Myocyte (in vitro differentiated cells): ENCODE measurements around the gene ELAC1. TPM values are rescaled to one million over a fixed set of nuclear protein-coding genes. Genes with fewer than 3 reads are reported as not detected.

Source experiments
- DNase-seq: peaks from one replicate; pipeline ENCODE4 v3.0.0-alpha.2; 2012; ENCODE audit warnings: low read depth
- total RNA-seq: library from RNA; depleted of rRNA; stranded (reverse); fragments of >200 nt; gene quantifications from 2 replicates; pipeline ENCODE4 v1.2.3, GENCODE V29; 2014

ELAC1 gene
- total RNA-seq, 1 donor from 2014 or later: 3.2 TPM

DNA sequence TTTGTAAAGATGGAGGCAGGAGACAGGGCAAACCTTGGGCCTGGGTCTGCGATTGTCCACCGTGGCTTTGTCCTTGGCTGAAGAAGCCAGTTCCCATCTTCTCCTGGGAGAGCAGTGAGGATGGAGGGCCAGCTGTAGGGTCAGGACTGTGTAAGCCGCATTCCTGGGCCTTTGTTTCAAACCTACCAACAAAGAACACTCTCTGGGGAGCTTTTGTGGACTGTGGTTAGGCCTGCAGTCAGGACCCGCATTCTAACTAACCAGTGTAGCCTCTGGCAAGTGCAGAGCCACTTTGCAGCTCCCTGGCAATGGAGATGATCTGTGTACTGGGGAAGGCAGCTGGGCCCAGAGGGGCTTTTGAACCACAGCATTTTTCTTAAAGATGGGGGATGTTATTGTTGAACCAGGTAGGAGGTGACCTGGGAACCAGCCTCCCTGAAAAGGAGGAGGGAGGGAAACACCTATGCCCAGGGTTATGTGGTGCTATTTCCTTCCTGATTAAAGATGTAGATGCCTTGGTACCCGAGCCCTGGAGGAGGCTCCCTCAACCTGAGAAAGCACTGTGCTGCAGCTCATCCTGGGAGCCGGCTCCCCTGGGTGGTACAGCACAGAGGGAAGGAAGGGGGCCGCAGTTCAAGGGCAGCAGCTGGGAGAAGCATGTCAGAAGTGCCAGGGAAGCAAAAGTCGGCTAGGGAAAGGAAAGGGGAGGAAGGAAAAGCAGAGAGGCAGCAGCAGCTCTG lies 49.5 kb downstream of the ELAC1 start:
- peak; percentile 87 for DNase-seq

DNA sequence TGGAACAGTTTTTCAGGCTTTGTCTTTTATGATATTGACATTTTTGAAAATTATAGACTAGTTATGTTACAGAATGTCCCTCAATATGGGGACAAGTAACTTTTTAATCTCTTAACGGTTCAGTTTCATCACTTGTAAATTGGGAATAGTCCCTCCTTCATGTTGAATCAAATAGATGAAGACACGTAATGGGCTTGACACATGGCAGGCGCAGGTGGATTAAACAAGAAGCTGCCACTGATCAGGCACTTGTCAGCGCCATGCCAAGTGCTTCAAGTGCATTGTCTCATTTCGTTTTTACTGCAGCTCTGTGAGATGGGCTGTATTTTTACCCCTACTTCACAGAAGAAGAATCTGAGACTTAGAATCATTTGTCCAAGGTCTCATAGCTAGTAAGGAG lies 52.7 kb downstream of the ELAC1 start:
- DNase-seq: no peak

DNA sequence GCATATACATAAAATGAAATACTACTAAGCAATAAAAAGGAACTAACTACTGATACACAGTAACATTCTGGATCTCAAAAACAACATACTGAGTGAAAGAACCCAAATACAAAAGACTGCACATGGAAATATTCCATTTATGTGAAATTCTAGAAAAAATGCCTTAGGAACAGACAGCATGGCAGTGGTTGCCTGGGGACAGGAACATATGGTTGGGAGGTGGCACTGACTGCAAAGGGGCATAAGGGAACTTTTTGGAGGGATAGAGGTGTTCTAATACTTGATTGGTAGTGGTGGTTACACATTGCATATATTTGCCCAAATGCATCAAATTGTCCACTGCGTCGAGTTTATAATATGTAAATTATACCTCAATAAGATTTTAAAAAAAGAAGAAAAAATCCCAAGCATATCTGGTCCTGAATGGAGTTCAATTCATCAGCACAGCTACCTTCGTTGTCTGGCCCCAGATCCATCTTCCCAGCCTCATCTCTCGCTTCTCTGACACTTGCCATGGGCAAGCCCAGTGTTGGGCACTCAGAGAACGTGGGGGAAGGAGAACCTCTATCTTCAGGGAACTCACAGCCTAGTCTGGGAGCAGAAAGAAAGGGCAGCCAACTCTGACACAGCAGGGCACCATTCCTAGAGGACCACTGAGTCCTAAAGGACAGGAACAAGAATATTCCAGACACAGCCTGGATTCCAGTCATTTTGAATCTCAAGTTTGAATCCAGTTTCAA lies 53.6 kb downstream of the ELAC1 start:
- no peak for DNase-seq

DNA sequence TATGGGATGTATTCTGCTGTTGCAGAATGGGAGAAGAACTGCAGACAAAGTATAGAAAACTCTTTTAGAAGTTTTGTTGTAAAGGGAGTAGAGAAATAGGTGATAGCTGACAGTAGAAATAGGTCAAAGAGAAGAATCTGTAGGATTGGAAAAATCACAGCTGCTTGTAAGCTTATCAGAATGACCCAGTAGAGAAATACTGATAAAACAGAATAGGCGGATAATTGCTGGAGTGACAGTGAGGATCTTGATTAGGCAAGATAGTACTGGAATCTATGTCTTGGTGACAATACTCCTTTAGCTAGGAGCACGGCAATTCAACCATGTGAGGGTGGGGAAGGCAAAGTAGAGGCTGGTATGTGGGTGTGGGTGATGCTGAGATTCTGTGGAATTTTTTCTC lies 57.7 kb downstream of the ELAC1 start:
- no peak for DNase-seq

DNA sequence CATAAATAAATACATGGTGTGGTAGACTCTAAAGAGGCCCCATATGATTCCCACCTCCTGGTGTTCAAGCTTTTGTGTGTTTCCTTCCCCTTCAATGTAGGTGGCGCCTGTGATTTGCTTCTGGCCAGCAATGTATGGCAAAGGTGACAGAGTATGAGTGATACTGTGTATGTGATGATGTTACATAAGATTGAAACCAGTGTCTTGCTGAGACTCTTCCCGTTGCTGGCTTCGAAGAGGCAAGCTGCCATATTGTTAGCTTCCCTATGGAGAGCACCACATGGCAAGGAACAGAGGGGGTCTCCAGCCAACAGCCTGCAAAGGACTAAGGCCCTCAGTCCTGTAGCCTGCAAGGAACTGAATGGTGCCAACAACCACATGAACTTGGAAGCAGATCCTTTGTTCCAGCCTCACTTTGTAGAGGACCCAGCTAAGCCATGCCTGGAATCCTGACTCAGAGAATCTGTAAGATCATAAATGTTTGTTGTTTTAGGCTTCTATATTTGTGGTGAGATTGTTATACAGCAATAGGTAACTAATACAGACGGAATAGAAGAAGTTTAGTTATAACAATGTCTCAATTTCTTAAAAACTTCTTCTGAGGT lies 60.5 kb downstream of the ELAC1 start:
- no peak for DNase-seq

DNA sequence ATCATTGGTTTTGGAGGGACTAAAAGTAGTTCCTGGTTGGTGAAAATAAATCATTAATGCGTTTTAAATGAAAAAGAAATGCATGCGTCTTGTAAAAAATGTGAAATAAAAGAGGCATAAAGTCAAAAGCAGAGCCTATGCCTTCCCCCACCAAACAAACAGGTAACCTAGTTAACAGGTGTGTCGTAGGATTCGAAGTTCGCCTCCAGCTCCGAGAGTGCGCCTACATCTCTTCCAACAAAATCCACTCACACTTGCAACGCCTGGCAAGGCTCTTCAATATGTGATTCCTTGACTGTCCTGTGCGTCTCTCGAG lies 61.5 kb downstream of the ELAC1 start:
- no peak for DNase-seq

DNA sequence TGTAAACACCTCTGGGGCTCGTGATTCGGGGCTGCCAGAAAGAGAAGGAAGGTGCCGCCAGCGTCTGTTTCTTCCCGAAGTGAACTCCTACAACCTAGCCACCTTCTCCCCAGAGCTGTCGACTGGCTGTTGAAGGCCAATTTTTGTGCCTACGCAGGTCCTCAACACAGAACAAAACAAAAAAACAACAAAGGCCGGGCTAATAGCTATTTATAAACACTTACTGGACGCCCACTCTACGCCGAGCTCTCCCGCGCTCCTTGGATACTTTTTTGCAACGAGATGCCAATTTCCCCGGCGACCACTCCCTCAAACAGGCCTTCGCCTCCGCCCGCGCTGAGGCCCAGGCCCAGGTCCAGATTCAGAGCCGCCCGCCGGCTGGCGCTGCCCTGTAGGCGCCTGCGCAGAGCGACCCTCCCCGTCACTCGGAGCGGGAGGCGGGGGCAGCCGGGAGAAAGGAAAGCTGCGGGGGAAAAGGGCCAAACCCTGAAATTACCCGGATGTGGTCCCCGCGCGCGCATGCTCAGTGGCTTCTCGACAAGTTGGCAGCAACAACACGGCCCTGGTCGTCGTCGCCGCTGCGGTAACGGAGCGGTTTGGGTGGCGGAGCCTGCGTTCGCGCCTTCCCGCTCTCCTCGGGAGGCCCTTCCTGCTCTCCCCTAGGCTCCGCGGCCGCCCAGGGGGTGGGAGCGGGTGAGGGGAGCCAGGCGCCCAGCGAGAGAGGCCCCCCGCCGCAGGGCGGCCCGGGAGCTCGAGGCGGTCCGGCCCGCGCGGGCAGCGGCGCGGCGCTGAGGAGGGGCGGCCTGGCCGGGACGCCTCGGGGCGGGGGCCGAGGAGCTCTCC lies 62.1 kb downstream of the ELAC1 start, which contains the start of gene SMAD4:
Gene SMAD4, plus strand, starts transcription at position 520 of the 843 bp plus-strand sequence. CDS start 16,834 bp downstream, outside the sequence.
- DNase-seq: peak; percentile 97

DNA sequence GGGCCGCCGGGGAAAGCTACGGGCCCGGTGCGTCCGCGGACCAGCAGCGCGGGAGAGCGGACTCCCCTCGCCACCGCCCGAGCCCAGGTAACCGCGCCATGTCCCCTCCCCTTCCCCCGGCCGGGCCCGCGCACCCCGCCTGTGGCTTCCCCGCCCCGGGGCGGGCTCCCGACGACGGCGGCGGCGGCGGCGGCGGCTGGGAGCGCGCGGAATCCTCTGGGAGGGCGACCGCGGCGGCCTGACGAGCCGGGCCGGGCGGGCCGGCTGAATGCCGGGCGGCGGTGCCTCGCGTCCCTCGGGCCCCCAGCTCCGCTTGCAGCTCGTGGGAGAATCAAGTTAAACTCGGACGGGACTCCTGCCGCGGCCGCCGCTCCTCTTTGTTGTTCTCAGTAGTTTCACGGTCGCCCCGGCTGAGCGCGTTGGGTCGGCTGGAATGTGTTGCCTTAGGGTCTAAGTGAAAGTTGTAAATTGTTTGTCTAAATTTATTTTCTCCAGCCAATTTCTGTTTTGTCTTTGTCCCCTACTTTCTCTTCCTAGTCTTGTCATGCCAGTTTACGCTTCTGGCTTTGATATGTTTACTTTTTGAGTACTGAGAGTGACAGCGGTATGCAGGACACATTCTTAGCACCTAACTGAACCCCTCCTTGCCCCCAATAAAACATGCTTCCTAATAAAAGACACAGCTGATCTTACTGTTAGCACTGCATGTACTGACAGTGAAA lies 62.9 kb downstream of the ELAC1 start:
- DNase-seq: peak; percentile 74

DNA sequence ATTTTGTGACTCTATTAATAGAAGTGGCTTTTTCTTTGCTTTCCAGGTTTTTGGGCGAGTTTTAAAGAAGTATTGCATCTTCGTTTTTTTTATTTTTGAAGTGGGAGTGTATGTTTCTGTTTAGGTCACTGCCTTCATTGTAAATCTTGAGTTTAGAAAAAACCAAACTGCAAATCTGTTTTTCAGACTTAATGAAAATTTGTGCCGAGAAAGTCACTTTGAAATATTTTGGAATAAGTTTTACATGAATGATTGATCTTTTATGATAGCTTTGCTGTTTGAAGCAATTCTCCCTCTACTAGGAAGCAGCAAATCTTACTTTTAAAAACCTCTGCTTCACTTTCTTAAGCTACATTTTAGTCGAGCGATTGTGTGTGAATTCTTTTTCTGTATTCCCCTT lies 64.4 kb downstream of the ELAC1 start:
- DNase-seq: no peak

DNA sequence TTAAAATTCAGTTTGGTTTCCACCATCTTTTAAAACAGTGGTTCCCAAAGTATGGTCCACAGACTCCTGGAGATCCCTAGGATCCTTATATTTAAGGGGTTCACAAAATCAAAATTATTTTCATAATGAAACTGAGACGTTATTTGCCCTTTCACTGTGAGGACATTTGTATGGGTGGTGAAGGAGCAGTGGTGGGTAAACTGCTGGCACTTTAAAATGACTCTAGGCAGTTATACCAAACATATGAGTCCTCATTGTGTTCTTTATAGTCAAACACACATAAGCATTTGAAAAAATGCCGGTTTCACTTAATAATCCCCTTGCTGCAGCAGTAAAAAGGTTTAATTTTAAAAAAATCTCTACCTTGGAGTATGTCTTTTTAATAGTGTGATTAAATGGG lies 69.4 kb downstream of the ELAC1 start:
- DNase-seq: no peak

Other genes with a start within 250 kb of the ELAC1 start
- gene MRO, start 148.0 kb upstream of the ELAC1 start, total RNA-seq: not detected in 2 replicates
- gene ME2, start 88.9 kb upstream of the ELAC1 start, total RNA-seq: 21.8 and 31.9 TPM in 2 replicates
- gene SMAD4, start 62.2 kb downstream of the ELAC1 start, total RNA-seq: 130 and 132 TPM in 2 replicates
- gene MEX3C, start 229.6 kb downstream of the ELAC1 start, total RNA-seq: 28.9 TPM in 2 replicates